Mucosa of rectum (tissue), 2 donors: ENCODE results near the gene CHRNA3.
A peak's percentile ranks its signal among the peaks of the same experiment; 100 is the strongest.

Source experiments
- H3K27ac ChIP-seq, 2 donors: one replicate each; pipeline ENCODE4 v1.7.0; 2013; ENCODE audit warnings: inconsistent platforms in 2 of 2, low read depth in 2 of 2, low read length in 2 of 2
- H3K27me3 ChIP-seq, 2 donors: one replicate each; pipeline ENCODE4 v1.7.0; 2013; ENCODE audit warnings: low read length in 2 of 2; ENCODE audit not compliant: control insufficient read depth in 2 of 2, insufficient read depth in 2 of 2
- H3K36me3 ChIP-seq, 2 donors: one replicate each; pipeline ENCODE4 v1.7.0; 2013; ENCODE audit warnings: low read length in 2 of 2; ENCODE audit not compliant: control insufficient read depth in 2 of 2, insufficient read depth in 2 of 2
- H3K4me1 ChIP-seq, 2 donors: one replicate each; pipeline ENCODE4 v1.7.0; 2013; ENCODE audit warnings: low read length in 2 of 2, mild to moderate bottlenecking in 1 of 2; ENCODE audit not compliant: control insufficient read depth in 2 of 2, insufficient read depth in 2 of 2
- H3K4me3 ChIP-seq, 2 donors: one replicate each; pipeline ENCODE4 v1.7.0; 2013; ENCODE audit warnings: low read length in 2 of 2
- H3K9ac ChIP-seq, 2 donors: one replicate each; pipeline ENCODE4 v1.7.0; 2013; ENCODE audit warnings: low read length in 2 of 2, low read depth in 1 of 2, mild to moderate bottlenecking in 1 of 2
- H3K9me3 ChIP-seq, 2 donors: one replicate each; pipeline ENCODE4 v1.7.0; 2013; ENCODE audit warnings: low read length in 2 of 2; ENCODE audit not compliant: control insufficient read depth in 2 of 2
- donor health status: healthy.
- donor health status: Normal muscosa, but diverticular disease.

Gene CHRNA3

GRCh38 chr15:78620527-78621421, at the start of gene CHRNA3:
Gene CHRNA3 (minus strand): TSS chr15:78620996. CDS start chr15:78620794, 202 bp downstream.
- Histone ChIP-seq H3K9ac (no peak within 1 kb of the TSS), H3K9me3 (no peaks in the 10 kb centered on the region), H3K4me1 (no peaks in the 10 kb centered on the region), H3K27ac (no peak within 1 kb of the TSS), H3K4me3 (peak within 1 kb of the TSS; percentile 20 to 27), H3K27me3 (peaks cover 23 to 33% of the 10 kb centered on the region in 2 donors), H3K36me3 (no peaks in the 10 kb centered on the region)

GRCh38 chr15:78668987-78669386, 48.2 kb upstream of the CHRNA3 start:
- no peaks in the 10 kb centered on the region for H3K4me1 ChIP-seq
- H3K27me3 ChIP-seq = peaks cover 0 to 5% of the 10 kb centered on the region in 2 donors
- H3K27ac ChIP-seq = no peak overlapping the region

GRCh38 chr15:78667578-78668236, 46.9 kb upstream of the CHRNA3 start:
- Histone ChIP-seq H3K4me1 (no peaks in the 10 kb centered on the region), H3K9me3 (no peaks in the 10 kb centered on the region), H3K36me3 (no peaks in the 10 kb centered on the region), H3K27ac (no peak overlapping the region), H3K4me3 (no peak overlapping the region), H3K9ac (no peak overlapping the region), H3K27me3 (peaks cover 0 to 5% of the 10 kb centered on the region in 2 donors)

More at GRCh38 chr15:78668987-78669386, 48.2 kb upstream of the CHRNA3 start:
- Histone ChIP-seq H3K9me3 (no peaks in the 10 kb centered on the region), H3K36me3 (no peaks in the 10 kb centered on the region), H3K9ac (no peak overlapping the region), H3K4me3 (no peak overlapping the region)

- peaks cover 3 to 5% of the 10 kb centered on the region in 2 donors for H3K27me3 ChIP-seq
- H3K27ac ChIP-seq = no peak overlapping the region
- no peaks in the 10 kb centered on the region for H3K4me1 ChIP-seq
- no peaks in the 10 kb centered on the region for H3K36me3 ChIP-seq
- H3K9me3 ChIP-seq = no peaks in the 10 kb centered on the region
- no peak overlapping the region for H3K4me3 ChIP-seq
- no peak overlapping the region for H3K9ac ChIP-seq
Observed at GRCh38 chr15:78666010-78666409, 45.2 kb upstream of the CHRNA3 start.

- H3K27ac ChIP-seq = no peak overlapping the region
- no peak overlapping the region for H3K4me3 ChIP-seq
- H3K9ac ChIP-seq = no peak overlapping the region
- H3K4me1 ChIP-seq = no peaks in the 10 kb centered on the region
- H3K36me3 ChIP-seq = no peaks in the 10 kb centered on the region
- H3K27me3 ChIP-seq = peaks cover 3 to 8% of the 10 kb centered on the region in 2 donors
- no peaks in the 10 kb centered on the region for H3K9me3 ChIP-seq
Observed at GRCh38 chr15:78663703-78664102, 42.9 kb upstream of the CHRNA3 start.

- Histone ChIP-seq H3K4me3 (no peak overlapping the region), H3K9me3 (no peaks in the 10 kb centered on the region), H3K27me3 (peaks cover 3% of the 10 kb centered on the region in 2 donors), H3K36me3 (no peaks in the 10 kb centered on the region), H3K9ac (no peak overlapping the region), H3K27ac (no peak overlapping the region), H3K4me1 (no peaks in the 10 kb centered on the region)
Observed at GRCh38 chr15:78662028-78662427, 41.2 kb upstream of the CHRNA3 start.

- Histone ChIP-seq H3K27ac (no peak overlapping the region), H3K9ac (no peak overlapping the region), H3K4me1 (no peaks in the 10 kb centered on the region), H3K9me3 (no peaks in the 10 kb centered on the region), H3K36me3 (no peaks in the 10 kb centered on the region), H3K27me3 (peaks cover 3% of the 10 kb centered on the region in 2 donors), H3K4me3 (no peak overlapping the region)
Observed at GRCh38 chr15:78661001-78661400, 40.2 kb upstream of the CHRNA3 start.

GRCh38 chr15:78660584-78660983, 39.8 kb upstream of the CHRNA3 start:
- H3K36me3 ChIP-seq = no peaks in the 10 kb centered on the region
- H3K4me3 ChIP-seq = no peak overlapping the region
- H3K9ac ChIP-seq = no peak overlapping the region
- H3K27me3 ChIP-seq = peaks cover 3% of the 10 kb centered on the region in 2 donors
- no peak overlapping the region for H3K27ac ChIP-seq
- no peaks in the 10 kb centered on the region for H3K4me1 ChIP-seq
- H3K9me3 ChIP-seq = no peaks in the 10 kb centered on the region

- Histone ChIP-seq H3K27ac (no peak overlapping the region), H3K4me1 (no peaks in the 10 kb centered on the region), H3K36me3 (no peaks in the 10 kb centered on the region), H3K9ac (no peak overlapping the region), H3K27me3 (peaks cover 5 to 6% of the 10 kb centered on the region in 2 donors), H3K9me3 (no peaks in the 10 kb centered on the region), H3K4me3 (no peak overlapping the region)
Observed at GRCh38 chr15:78658823-78659222, 38.0 kb upstream of the CHRNA3 start.

GRCh38 chr15:78654272-78654671, 33.5 kb upstream of the CHRNA3 start:
- no peaks in the 10 kb centered on the region for H3K36me3 ChIP-seq
- no peak overlapping the region for H3K9ac ChIP-seq
- H3K27ac ChIP-seq = no peak overlapping the region
- H3K27me3 ChIP-seq = peaks cover 2 to 3% of the 10 kb centered on the region in 2 donors
- no peak overlapping the region for H3K4me3 ChIP-seq
- H3K9me3 ChIP-seq = no peaks in the 10 kb centered on the region
- H3K4me1 ChIP-seq = no peaks in the 10 kb centered on the region
